ENCODE measurements around the gene RILPL1.
A peak's percentile ranks its signal among the peaks of the same experiment; 100 is the strongest.
"Not testable (repeated sequence)": the region's sequence is repeated elsewhere in the genome, so short reads cannot be mapped to it uniquely, and the experiment has no call there.

RILPL1 gene

DNA sequence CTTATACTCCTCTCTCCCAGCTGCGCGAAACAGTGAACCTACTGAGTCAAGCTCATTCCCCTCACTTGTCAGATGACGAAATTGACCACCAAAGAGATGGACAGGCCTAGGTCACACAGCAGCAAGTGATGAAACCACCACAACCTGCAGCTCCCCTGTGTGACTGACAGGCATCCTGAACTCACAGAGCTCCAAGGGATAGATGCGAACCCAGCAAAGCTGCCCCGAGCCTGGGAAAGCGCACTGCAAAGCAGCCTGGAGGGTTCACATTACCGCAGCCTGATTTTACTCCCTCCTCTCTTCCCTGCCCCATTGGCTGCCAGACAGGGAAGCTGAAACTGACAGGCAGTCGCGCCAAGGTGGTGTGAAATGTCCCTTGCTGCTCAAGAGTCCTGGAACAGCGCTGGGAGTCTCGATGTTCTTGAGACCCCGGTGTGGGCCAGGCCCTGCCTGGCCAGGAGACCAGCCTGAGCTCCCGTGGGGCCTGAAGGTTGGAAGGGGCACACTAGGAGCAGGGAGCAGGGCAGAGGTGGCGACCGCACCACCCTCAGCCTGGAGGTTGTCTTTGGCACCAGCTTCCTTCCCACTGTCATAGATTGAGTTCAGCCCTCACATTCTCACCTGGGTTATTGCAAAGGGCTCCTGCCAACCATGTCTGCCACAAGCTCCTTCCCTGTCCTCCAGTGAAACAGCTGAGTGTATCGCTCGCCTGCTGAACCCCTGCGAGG lies 39.2 kb downstream of the RILPL1 start:
- DNase-seq (ENCODE audit: low spot score) = no peak

DNA sequence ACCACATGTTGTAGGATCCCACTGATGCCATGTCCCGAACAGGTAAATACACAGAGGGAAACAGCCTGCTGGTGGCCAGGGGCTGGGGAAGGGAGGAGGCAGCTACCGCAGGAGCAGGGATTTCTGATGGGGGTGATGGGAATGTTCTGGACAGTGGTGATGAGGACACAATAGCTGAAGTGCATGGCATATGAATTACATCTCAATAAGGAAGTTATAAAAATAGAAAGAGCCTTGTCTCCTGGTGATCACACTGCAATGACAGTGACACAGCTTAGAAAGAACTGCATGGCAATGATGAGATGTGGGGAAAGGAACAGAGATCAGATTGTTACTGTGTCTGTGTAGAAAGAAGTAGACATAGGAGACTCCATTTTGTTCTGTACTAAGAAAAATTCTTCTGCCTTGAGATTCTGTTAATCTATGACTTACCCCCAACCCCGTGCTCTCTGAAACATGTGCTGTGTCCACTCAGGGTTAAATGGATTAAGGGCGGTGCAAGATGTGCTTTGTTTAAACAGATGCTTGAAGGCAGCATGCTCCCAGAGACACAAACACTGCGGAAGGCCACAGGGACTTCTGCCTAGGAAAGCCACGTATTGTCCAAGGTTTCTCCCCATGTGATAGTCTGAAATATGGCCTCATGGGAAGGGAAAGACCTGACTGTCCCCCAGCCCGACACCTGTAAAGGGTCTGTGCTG lies 41.0 kb downstream of the RILPL1 start:
- not testable (repeated sequence) for DNase-seq (ENCODE audit: low spot score)

DNA sequence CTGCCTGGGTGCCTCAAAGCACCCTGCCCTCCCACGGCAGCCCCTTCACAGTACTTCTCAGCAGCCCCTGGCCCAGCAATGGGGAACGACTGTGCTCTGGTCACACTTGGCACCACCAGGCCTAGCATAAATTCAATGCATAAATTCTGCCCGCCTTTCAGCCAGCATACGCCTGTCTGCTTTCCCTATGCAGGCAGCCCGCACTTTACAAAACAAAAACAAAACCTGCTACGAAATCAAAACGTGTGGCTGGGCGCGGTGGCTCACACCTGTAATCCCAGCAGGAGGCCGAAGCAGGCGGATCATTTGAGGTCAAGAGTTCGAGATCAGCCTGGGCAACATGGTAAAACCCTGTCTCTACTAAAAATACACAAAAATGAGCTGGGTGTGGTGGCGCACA lies 42.0 kb downstream of the RILPL1 start:
- no peak for DNase-seq (ENCODE audit: low spot score)

DNA sequence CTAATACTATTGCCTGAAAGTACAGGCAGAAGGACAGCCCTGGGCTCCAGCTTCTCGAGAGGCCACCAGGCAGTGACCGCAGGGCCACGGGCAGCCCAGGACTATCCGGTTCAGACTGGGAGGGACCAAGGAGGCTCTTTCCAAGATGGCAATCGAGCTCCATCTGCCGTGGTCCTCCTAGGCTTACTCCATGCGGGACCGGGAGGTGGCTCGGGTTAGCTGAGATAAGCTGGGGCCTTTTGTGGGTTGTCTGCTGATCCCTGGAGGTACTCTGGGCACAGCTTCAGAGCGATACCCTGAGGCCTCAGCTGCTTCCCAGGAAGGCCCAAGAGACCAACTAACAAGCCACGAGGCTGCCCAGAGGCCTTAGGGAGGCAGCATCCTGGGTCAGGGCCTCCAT lies 42.5 kb downstream of the RILPL1 start:
- no peak for DNase-seq (ENCODE audit: low spot score)

DNA sequence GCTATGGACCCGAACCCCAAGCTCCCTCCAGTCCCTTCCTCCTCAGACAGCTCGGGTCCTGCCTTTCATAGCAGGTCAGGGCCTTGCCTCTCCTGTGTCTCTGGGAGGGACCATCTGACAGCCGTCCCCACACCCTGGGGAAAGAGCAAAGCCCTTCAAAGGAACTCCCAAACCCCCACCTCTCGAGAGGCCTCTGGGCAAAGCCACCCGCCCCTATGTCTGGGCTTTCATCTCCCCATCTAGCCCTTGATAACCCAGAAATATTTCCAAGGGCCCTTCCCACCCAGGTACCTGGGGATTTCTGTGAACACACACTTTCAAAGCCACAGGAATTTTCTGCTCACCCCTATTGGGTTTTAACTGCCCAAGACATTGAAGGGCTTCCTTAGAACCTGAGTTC lies 43.4 kb downstream of the RILPL1 start:
- DNase-seq (ENCODE audit: low spot score) = no peak

DNA sequence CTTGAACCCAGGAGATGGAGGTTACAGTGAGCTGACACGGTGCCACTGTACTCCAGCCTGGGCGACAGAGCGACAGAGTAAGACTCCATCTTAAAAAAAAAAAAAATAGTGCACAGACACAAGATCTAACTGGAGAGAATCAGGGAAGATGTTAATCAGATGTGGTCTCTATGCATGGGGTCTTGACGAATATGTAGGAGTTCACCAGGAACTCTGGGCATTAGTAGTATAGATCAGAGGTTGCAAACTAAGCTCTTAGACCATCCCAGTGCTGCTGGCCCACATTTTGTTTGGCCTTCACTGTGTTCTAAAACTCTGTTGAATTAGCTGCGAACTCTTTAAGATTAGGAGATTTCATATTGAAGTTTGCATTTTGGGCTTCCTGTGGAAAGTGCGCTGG lies 43.9 kb downstream of the RILPL1 start:
- DNase-seq (ENCODE audit: low spot score) = no peak

DNA sequence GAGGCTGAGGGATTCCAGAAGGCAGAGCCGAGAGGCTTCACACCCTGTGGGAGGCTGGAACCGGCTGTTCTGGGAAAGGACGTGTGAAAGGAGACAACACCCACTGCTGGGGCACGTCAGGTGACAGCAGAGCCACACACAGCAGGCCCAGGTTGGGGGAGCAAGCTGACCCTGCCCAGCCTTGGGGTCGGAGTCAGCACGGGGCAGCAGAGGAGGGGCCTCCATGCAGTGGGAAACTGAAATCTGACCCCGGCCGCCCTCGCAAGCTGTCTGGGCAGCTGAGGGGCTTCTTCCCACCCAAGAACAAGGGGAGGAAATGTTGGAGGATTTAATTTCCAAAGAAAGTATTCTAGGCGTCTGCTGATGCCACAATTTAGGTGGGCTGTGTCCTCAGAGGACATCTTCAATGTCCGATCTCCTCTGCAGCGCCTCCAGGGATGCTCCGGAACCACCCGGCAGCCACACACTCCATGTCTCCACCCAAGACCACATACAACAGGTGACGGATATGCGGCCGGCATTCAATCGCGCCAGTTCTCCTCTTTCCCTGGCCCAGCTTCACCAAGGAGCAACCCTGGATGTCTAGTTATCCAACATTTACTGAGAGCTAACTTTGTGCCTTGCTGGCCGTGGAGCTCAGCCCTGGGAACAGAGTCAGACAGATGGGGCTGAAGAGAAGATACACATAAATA lies 44.8 kb downstream of the RILPL1 start:
- no peak for DNase-seq (ENCODE audit: low spot score)

DNA sequence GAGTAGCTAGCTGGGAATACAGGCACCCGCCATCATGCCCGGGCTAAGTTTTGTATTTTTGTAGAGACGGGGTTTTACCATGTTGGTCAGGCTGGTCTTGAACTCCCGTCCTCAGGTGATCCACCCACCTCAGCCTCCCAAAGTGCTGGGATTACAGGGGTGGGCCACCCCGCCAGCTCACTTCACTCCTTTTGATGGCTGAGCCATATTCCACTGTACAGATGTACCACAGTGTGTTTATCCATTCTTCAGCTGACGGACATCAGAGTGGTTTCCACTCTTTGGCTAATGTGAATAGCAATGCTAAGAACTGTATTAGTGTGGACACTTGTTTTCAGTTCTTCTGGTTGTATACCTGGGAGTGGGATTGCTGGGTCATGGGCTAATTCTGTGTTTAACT lies 46.1 kb downstream of the RILPL1 start:
- DNase-seq (ENCODE audit: low spot score) = no peak

DNA sequence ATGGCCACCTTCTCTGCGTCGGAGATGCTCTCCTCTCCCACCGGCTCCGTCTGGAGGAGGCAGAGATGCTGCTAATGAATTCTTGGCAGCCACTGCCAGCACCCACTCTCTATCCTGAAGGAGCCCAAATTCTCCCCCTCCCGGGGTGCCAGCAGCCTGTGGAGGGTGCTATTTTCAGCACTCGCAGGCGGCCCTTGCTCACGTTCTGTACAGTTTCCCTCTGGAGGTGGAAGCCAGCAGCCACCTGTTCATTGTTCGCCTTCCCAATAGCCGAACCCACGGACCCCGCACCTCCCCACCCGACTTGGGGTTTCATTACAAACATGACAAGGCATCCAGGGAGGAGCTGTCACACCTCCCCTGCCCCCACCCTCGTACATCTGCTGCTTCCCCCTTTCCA lies 47.8 kb downstream of the RILPL1 start:
- no peak for DNase-seq (ENCODE audit: low spot score)

DNA sequence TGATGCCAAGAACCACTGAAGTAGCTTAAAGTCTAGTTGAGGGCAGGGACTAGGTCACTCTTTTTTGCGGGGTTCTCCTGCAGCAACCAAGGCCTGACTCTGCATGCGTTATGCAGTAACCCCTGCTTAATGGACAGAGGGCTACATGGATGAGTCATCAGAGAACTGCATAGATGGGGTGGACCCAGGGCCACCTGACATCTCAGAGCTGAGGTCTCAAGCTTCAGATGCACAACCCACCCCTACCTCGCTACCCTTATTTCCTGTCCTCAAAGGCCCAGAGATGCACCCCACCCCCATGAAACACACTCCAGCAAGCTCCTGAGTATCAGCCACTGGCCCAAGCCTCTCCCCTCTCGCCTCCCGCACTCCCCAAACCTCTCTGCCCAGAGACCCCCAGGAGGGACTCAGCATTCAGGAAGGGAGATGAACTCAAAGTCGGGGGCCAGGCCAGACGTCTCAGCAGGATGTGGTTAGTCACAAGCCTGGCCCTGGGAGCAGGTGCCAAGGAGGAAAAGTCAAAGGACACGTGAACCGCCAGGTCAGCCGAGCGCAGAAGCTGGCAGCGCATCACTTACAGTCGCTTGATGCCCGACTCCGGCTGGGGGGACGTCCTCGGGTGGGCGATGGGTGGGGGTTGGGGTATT lies 49.8 kb downstream of the RILPL1 start:
- no peak for DNase-seq (ENCODE audit: low spot score)

DNA sequence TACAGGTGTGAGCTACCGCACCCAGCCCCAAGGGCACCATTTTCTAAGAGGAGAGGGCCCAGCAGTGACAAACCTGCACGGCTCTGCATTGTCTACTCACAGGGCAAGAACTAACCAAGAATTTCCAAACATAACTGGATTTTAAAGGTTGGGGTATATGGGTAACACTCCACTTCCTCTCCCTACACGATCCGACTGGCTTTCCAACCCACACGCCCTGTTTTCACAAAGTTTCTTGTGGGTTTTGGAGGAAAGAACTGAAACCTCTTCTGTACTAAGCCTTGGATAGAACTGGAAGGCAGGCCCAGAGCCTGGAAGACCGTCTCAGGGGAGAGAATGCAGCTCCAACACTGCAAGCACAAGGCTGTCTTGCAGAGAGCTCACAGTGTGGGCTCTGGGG lies 50.6 kb downstream of the RILPL1 start:
- DNase-seq (ENCODE audit: low spot score) = no peak

DNA sequence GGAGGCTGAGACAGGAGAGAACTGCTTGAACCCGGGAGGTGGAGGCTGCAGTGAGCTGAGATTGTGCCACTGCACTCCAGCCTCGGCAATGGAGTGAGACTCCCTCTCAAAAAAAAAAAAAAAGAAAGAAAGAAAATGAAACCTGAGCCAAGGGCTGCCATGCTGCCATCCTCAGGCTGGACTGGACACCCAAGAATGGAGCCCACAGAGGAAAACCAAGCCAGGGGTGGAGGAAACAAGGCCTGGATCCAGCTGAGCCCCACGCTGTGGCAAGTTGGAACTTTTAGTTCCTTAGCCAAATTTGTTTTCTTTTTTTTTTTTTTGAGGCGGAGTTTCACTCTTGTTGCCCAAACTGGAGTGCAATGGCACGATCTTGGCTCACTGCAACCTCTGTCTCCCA lies 52.3 kb downstream of the RILPL1 start:
- DNase-seq (ENCODE audit: low spot score) = not testable (repeated sequence)

DNA sequence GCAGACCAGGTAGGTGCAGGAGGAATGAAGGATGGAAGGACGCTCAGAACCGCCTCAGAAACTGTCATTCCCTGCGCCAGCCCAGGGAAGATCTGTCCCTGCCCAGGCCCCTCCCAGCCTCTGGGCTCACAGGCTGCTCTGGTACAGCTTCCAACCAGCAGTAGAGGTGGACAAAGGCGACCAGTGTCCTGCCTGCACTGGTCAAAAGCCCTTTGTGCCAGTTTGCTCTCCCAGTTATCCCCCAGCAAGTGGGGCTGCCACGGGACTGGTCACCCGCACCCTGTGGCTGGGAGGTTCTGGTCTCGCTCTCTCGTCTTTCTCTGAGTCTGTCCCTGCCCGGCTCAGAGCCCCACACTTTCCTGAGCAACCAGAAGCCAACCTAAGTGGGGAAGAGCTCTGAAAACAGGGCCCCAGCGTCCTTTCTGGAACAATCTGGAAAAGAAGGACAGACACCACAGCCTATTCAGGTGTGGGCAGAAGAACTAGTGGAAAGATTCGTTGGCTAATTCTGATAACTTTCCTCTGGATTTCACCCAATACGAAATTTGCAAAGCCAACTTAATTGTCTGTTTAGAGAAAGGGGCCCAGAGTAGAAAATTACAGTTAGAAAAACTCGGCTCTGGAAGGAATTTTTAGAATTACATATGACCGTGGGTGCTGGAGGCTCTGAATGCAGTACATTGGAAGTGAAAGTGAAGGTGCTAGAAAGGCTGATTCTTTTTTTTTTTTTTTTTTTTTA lies 53.9 kb downstream of the RILPL1 start:
- no peak for DNase-seq (ENCODE audit: low spot score)

DNA sequence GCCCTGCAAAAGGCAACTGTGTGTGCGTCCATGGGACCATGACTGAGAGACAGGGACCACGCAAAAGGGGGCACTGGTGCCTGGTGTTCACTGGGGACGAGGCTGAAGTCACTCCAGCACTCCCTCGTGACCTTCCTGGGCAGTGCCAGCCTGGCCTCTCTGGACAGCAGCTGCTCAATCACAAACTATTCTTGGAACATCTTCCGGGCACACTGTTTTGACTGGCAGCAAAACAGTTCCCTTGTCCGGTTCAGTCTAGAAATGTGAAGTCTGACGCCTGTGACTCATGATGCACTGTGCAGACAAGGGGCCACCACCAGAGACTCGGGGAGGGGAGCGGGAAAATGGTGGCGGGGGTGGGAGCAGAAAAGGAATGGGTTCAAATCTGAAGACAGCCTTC lies 54.8 kb downstream of the RILPL1 start:
- DNase-seq (ENCODE audit: low spot score) = peak; percentile 86

DNA sequence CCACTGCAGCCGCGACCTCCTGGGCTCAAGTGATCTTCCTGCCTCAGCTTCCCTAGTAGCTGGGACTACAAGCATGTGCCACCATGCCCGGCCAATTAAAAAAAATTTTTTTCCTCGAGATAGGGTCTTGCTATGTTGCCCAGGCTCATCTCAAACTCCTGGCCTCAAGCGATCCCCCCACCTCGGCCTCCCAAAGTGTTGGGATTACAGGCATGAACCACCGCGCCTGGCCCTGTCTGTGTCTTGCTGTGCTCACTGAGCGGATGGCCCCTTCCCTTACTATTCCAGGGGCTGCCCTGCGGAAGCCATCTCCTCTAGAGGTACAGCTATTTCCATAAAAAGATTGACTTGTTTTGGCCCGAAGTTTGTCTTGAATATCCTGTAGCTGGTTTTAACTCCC lies 55.5 kb downstream of the RILPL1 start:
- DNase-seq (ENCODE audit: low spot score) = no peak

DNA sequence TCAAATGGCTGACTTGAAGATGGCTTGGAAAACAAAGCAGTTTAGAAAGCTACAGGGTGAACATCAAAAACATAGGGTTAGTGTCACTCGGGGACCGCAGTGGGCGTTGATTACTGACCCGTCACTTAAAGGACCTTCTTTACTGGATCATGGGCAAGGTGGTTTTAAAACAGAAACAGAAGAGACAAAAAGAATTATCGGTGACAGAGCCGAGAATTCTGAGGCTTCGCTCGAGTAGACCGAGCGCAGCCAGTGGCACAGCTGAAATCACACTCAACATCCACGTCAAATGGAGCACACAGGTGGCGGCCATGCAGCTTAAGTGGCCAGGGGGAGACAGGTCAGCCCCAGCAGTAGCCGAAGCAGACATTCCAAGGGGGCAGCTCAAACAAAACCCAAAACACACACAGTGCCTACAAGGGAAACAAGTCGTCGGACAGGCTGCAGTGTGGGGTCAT lies 58.2 kb downstream of the RILPL1 start:
- DNase-seq (ENCODE audit: low spot score) = no peak

DNA sequence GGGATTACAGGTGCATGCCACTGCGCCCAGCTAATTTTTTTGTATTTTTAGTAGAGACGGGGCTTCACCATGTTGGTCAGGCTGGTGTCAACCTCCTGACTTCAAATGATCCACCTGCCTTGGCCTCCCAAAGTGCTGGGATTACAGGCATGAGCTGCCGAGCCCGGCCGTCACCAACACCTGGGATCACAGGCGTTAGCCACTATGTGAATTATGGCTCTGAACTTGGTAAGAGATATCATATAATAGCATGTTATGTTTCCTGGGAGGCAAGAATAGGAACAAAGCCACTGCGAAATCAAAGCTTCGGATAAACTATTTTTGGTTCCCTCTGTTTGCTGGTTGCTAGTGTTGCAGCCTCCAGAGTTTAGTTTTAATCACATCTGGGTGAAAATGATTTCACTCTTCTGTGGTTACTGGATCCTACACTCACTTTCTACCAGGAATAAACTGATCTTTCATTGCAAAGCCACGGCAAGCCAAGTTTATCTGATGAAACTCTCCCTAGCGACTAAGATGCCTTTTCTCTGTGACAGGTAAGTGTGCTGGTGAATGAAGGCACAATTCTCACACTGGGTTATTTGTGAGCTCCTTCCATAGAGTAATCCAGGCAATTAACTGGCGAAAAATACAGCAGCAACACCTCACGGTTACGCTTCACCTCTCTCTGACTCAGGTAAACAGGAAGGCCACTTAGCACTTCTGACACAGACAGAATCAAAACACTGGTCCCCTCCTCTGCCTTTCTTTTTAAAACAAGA lies 58.9 kb downstream of the RILPL1 start:
- no peak for DNase-seq (ENCODE audit: low spot score)

DNA sequence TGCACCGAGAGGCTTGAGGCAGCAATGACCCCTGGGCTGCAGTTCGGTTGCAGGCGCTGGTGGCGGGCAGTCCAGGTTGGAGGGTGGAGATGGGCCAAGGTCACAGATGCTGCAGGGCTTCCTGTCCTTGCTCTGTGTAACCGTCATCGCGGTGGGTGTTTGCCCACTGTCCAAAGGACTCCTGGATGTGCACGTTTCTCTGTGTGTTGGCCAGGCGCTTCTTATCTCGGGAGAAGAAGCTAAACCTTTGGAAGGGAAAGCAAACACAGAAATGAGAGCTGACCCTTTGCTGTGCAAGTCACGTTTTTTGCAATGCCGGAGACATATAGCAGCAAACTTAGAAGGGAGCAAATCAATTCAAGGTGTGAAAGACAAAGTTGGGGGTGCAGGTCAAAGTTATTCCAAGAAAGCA lies 61.1 kb downstream of the RILPL1 start:
- DNase-seq (ENCODE audit: low spot score) = no peak

DNA sequence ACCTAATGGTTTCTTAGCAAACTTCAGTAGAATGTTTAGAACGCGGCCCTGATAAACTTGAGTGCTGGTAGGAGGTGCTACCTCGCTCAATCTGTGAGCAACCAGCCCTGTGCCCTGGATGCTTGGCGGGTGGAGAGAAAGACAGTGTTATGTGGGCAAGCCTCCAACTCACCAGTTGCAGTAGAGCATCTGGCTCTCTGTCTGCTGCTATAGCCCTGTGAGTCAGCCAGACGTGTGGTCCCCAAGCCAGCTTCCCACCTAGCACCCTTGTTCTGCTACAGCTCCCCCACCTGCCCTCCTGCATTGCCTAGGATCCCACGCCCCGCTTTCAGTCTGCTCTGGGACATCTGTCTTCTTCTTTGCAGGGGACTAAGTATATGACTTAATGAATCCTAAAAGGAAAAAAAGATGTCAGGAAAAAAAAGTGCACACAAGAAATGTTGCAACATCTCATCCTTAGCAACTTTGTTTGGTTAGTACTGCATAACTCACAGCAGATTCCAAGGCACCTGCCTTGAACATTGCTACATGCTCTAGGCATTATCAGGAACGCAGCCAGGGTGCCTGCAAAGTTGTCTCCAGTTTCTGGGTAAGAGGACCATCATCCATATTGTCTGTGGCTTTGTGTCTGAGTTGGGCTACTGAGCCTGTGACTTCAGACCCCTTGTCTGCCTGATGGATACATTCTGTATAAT lies 62.0 kb downstream of the RILPL1 start:
- DNase-seq (ENCODE audit: low spot score) = peak; percentile 53

DNA sequence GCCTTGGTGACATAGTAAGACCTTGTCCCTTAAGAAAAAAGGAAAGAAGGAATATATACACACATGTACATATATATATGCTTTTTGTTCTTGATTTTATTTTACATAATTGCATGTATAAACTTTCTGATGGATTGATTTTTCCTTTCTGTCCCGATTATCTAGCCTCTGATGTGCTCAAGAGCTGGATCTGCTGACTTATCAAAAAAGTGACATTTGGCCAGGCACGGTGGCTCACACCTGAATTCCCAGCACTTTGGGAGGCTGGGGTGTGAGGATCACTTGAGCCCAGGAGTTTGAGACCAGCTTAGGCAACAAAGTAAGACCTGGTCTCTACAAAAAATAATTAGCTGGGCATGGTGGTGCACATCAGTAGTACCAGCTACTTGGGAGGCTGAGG lies 63.5 kb downstream of the RILPL1 start:
- no peak for DNase-seq (ENCODE audit: low spot score)

DNA sequence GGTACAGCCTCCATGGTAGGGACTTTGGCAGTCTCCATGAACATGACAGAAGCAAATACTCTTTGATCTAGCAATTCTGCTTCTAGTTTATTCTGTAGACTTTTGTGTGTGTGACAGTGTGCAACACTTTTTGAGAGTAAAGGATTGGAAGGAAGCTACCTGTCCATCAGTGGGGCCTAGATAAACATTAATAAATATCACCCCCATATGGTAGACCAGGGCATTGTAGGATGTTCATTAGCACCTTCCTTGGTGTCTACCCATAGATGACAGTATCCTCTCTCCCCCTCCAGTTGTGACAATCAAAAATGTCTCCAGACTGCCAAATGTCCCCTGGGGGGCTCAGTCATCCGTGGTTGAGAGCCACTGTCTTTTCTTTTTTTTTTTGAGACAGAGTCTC lies 64.7 kb downstream of the RILPL1 start:
- DNase-seq (ENCODE audit: low spot score) = no peak

Measured in hepatic stellate cell (primary cell).